Neural progenitor cell (in vitro differentiated cells): ENCODE results near the gene INHBC.

ENCODE experiments used
- CTCF ChIP-seq: fragments of 200-600 bp; sonication (generic); IDR thresholded peaks from 2 replicates; pipeline ENCODE4 v1.5.1; 2017; ENCODE audit warnings: antibody characterized with exemption, mild to moderate bottlenecking
- EZH2 ChIP-seq: fragments of 200-600 bp; sonication (generic); IDR thresholded peaks from 2 replicates; pipeline ENCODE4 v1.6.1; 2017; ENCODE audit warnings: antibody characterized with exemption, mild to moderate bottlenecking, moderate library complexity
- EZH2phosphoT487 ChIP-seq: fragments of 200-600 bp; sonication (generic); IDR thresholded peaks from 2 replicates; pipeline ENCODE4 v1.6.1; 2017; ENCODE audit warnings: antibody characterized with exemption

DNA sequence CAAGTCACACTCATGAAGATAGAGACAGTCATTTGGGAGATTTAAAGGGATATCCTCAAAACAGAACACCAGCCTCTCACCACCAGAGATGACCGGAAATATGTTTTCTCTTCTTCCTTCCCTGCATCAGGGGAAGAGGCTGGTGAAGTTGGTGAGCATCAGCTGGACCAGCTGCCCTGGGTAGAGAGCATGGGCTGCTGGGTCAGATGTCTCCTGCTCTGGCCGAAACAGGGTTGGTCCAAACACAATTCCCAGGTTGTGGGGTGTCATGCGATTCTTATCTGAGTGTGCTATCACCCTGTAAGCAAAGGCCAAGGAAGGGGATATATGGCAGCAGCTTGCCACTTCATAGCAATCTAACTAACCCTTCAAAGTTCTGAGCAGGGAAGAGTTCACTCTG lies 37.8 kb downstream of the INHBC start:
- no peak for TF ChIP-seq CTCF
- no peak for TF ChIP-seq EZH2
- no peak for TF ChIP-seq EZH2phosphoT487
